Stimulated activated CD4-positive, alpha-beta T cell treated with anti-CD3 and anti-CD28 coated beads, Interleukin-4, amount 100 ng/mL, for 1 hour (primary cell): ENCODE data around the gene ACVR1.
A peak's percentile ranks its signal among the peaks of the same experiment; 100 is the strongest.
"Not testable (repeated sequence)": the region's sequence is repeated elsewhere in the genome, so short reads cannot be mapped to it uniquely, and the experiment has no call there.

Experiments used
- DNase-seq: peaks from one replicate; pipeline ENCODE4 v3.0.0-alpha.2; 2020

The ACVR1 gene

GRCh38 chr2:157786663-157787363 lies 89.3 kb downstream of the ACVR1 start:
- no peak for DNase-seq

GRCh38 chr2:157785866-157786662 lies 90.1 kb downstream of the ACVR1 start:
- no peak for DNase-seq

GRCh38 chr2:157785200-157785599 lies 90.9 kb downstream of the ACVR1 start:
- no peak for DNase-seq

GRCh38 chr2:157784823-157785175 lies 91.3 kb downstream of the ACVR1 start:
- no peak for DNase-seq

GRCh38 chr2:157784169-157784822 lies 91.8 kb downstream of the ACVR1 start:
- no peak for DNase-seq

- no peak for DNase-seq
Measured at GRCh38 chr2:157783245-157783644, 92.9 kb downstream of the ACVR1 start.

- DNase-seq = no peak
Measured at GRCh38 chr2:157782057-157782845, 93.9 kb downstream of the ACVR1 start.

GRCh38 chr2:157780211-157780610 lies 95.9 kb downstream of the ACVR1 start:
- DNase-seq = no peak

- DNase-seq = no peak
Measured at GRCh38 chr2:157779794-157780193, 96.3 kb downstream of the ACVR1 start.

- DNase-seq = peak; percentile 52
Measured at GRCh38 chr2:157777427-157777826, 98.7 kb downstream of the ACVR1 start.

GRCh38 chr2:157771234-157771633 lies 104.9 kb downstream of the ACVR1 start:
- no peak for DNase-seq

GRCh38 chr2:157769856-157770255 lies 106.3 kb downstream of the ACVR1 start:
- no peak for DNase-seq

- no peak for DNase-seq
Measured at GRCh38 chr2:157764386-157764785, 111.7 kb downstream of the ACVR1 start.

- DNase-seq = no peak
Measured at GRCh38 chr2:157761520-157761919, 114.6 kb downstream of the ACVR1 start.

- no peak for DNase-seq
Measured at GRCh38 chr2:157760949-157761348, 115.2 kb downstream of the ACVR1 start.

- no peak for DNase-seq
Measured at GRCh38 chr2:157759855-157760254, 116.3 kb downstream of the ACVR1 start.

- DNase-seq = no peak
Measured at GRCh38 chr2:157758586-157758985, 117.5 kb downstream of the ACVR1 start.

GRCh38 chr2:157757500-157757899 lies 118.6 kb downstream of the ACVR1 start:
- no peak for DNase-seq

GRCh38 chr2:157756447-157756846 lies 119.7 kb downstream of the ACVR1 start:
- not testable (repeated sequence) for DNase-seq

- peak; percentile 37 for DNase-seq
Measured at GRCh38 chr2:157751462-157752058, 124.6 kb downstream of the ACVR1 start.

GRCh38 chr2:157749684-157750083 lies 126.4 kb downstream of the ACVR1 start:
- no peak for DNase-seq

GRCh38 chr2:157748371-157749142 lies 127.6 kb downstream of the ACVR1 start:
- DNase-seq = no peak
